SKM-1 treated with dmso at 0.1 percent for 144 hours (cell line): Measurements from ENCODE around the gene DMWD.

Experiments used
- DNase-seq: peaks from one replicate; lab custom pipeline; 2025; ENCODE audit not compliant: unreplicated experiment; lab: John Stamatoyannopoulos, UW

The DMWD gene

DNA sequence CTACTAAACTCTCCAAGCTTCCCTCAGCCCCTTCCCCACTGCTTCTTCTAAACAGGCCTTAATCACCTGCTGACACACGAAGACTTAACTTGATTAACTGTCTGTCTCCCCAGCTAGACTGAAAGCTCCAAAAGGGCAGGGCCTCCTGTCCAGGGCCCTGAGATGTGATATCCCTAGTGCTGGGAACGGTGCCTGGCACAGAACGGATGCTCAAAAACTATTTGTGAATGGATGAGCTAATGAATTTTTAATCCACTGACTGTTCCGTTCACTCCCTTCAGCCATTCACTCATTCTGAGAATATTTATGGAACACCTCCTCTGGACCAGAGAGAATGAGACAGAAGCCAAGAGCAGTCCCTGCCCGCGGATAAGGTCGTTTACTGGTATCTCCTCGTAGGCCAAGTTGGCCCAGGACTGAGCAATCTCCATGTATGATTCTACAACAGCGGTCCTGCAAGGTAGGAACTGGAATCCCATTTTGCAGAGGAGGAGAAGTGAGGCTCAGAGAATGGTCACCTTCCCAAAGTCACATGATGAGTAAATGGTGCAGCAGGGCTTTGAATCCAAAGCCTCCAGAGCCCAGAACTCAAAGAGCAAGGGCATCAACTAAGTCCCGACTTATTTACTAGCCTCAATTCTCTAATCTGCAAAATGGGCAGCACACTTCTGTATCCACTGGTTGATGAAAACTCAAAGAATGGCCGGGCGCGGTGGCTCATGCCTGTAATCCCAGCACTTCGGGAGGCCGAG lies 3.4 kb downstream of the DMWD start:
- no peak for DNase-seq

DNA sequence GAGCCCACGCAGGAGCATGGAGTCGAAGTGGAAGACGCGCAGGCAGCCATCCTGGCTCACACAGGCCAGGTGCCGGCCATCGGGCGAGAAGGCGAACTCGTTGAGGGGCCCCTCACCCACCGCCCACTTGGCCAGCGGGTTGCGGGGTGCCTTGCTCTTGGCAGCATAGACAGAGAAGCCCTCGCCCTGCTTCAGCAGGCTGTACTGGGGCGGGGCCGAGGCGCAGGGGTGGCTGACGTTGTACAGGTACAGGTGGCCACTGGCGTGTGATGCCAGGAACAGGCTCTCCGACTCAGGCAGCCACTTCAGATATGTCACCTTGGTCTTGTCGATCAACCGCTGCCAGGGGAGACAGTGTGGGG lies 6.1 kb downstream of the DMWD start:
- DNase-seq, result no peak

DNA sequence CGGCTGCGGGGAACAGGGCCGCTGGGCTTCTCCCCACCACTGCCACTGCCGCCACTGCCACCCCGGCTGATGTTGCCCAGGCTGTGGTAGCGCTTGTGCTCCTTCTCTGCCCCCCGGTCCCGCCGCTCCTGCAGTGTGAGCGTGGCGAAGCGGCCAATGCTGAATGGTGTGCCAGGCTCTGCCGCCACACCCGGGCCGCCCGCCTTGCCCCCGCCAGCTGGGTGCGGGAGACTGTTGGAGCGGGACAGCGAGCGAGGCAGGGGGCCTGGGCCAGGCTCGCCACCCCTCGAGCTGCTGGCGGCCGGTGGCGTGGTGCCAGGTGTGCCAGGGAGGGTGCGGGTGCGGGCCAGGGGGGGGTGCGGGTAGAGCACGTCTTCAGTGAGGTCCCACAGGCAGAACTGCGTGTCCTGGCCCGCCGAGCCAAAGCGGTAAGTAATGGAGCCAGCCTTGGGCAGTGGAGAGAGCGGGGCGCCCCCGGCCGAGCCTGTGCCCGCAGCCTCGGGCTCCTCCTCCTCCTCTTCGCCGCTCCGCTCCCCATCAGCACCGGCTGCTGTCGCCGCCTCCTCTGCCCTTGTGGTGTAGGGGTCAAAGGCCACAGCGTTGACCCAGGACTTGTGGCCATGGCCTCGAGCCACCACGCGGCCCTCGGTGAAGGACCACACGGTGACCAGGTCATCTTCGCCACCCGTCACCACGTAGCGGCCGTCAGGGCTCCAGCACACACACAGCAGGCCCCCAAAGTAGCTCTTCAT lies 6.7 kb downstream of the DMWD start:
- DNase-seq, result no peak

DNA sequence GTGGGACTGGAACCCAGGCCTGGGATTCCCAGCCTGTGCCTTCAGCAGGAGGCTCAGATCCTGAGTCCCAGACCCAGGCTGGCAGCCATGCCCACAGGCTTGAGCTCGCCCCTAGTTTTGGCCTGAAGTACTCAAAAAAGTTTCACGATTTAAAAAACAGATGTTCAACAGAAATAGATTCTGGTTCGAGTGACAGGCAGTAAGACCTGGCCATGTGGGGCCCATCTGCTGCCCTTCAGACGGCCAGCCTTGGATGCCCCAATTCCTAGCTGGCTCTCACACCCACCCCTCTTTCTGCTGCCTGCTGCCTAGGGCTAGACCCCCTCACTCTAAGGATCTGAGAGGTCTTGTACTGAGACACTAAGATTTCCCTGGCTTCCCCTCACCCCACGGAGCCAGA lies 7.5 kb downstream of the DMWD start:
- DNase-seq, result no peak

DNA sequence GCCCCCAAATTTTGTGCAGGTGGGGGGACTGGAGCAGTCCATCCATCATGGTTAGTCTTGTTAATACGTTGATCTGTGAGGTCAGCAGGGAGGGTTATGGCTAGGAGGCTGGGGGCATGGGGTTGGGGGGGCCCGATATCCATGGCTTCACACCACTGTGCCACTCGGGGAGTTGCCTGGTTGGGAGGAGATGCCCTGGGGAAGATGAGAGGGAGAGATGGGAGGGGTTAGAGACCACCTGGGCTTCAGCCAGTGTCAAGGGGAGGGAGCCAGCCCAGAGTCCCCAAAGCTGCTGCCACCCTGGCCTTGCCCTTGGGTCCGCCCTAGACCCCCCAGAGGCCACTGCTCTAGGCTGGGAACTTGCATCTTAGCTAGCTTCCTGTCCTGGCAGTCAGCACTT lies 8.5 kb downstream of the DMWD start:
- no peak for DNase-seq

DNA sequence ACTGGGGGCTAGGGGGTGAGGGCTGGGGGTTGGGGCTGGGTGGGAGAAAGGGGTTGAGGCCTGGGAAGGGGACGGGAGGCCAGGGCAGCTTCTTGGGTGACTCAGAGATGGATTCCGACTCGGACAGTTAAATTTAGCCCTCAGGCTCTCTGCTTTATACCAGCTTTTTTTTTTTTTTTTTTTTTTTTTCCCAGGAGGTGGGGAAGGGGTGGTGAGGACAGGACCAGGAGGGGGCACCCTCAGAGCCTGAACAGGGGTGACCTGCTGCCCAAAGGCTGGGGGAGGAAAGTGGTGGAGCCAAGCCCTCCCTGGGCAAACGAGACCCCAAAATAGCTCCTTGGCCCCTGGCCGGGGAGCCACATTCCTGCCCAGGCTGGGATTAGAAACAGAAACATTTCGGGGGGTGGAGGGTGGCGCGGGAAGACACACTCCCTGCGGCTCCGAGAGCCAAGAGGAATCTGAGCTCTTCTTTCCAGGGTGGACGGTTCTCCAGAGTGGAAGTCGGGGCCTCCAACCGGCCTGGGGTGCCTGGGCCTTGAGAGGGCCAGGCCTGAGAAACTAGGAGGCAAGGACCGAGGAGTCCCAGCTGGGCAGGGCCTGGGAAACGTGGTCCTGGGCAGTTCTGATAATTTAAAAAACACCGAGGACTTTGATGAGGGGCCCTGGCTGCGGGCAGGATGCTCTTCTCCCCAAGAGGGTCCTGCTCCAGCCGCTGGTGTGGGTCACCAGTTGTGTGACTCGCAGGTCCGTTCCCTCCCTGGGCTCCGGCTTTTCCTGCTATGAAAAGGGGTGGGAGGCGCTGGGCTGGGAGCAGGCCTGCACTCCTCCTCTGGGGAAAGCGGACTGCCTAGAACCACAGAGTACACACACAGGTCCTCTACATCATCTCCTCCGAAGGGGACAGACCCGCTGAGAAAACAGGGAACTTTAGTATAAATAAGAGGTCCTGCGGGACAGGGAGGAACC lies 9.5 kb downstream of the DMWD start:
- DNase-seq, result no peak

DNA sequence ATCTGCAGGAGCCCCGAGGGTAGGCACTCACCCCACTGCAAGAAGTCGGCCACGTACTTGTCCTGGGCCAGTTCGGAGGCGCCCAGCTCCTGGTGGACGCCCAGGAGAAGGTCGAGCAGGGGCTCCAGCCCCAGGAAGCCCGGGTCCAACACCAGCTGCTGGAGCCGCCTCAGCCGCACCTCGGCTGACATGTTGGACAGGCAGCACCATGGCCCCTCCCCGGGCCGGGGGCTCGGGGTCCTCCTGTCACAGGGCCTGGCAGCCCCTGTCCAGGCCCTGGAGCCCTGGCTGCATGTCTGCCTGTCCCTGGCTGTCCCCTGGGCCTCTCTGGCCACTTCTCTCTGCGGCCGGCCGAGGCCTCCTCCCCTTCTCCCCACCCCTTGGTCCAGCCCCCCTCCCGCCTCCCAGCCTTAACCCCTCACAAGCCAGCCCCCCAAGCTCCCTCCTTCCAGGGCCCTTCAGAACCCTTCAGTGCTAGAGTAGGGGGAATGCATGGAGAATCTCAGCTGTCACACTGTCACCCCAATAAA lies 10.4 kb downstream of the DMWD start, which contains the start of gene DMPK:
Gene DMPK (minus strand): TSS at position 329 of the 530 bp plus-strand sequence. CDS start 138 bp downstream, at position 191.
- DNase-seq, result no peak

DNA sequence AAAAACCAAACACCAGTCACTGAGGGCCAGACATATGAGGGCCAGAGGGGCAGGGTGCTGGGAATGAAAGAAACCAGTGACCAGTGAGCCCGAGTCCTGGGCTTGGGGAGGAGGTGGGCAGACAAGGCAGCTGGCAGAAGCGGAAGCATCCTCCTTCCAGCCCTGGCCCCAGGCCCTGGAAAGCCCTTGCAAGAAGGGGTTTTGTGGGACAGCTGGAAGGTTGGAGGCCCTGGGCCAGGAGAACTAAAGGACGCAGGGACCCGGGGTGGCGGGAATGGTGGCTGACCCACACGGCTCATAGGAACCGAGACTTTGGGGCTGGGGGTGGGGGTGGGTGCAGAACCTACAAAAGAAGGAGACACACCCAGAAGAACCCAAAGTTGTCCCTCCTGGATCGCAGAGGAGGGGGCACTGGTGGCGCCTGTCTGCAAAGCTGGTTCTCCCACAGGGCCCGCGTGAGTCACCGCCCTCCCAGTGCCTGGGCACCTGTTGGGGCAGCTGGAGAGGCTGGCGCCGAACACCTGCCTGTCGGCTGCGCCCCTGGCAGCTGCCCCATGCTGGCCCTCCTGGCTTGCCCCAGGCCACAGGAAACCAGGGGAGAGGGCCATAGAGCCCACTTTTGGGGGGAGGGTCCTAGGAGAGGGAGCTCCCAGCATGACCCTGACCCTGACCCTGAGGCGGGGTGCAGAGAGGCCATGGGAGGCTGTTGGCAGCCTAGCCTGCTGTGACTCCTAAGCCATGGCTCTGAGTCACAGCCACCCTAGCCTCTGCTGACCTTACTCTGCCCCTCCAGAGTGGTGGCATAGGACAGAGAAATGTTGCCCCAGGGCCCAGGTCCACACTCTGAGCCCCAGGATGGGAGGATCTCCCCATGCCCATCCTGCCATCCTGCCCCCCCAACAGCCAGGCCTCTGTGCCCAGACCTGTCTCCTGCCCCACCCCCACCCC lies 11.2 kb downstream of the DMWD start:
- no peak for DNase-seq

DNA sequence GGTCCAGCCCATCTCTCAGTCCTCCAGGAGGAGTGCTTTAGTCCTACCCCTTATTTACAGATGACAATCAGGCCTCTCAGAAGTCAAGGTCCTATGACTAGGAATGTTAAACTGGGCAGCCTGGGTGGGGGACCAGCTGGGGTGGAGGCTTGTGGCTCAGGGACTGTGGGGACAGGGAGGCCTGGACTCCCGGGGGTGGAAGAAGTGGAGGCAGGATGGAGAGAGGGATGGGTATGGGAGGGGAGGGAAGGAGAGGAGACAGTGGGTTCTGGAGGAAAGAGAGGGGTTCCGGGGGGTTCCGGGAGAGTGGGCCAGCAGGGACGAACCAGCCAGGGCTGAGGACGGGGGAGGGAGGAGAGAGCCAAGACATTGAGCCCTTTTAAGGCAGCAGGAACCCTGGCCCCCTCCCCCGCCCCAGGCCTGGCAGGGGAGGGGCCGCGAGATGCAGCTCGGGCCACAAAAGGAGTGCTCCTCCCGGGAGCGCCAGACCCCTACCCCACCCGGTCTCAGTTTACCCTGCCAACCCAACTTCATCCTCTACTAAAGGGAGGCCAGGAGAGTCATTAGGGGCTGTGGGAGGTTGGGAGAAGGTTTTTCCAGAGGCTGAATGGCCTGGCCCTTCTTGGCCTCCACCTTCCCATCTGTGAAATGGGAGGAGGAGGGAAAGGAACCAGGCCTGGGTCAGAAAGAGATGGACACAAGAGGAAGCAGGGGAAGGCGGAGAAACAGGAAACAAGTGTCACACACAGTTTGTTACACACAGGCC lies 12.0 kb downstream of the DMWD start:
- DNase-seq, result no peak

DNA sequence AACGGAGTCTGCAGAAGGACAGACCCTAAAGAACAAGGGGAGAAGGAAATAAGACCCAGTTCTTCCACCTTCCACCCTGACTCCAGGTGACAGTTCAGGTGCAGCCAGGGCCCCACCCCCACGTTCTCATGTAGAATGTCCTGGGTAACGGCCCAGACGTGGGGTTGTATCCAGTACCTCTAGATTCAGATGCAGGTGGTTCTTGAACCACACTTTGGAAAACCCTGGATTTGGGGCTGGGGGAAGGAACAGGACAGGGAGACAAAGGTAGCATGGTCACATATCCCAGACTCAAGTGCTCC lies 12.5 kb downstream of the DMWD start:
- no peak for DNase-seq

DNA sequence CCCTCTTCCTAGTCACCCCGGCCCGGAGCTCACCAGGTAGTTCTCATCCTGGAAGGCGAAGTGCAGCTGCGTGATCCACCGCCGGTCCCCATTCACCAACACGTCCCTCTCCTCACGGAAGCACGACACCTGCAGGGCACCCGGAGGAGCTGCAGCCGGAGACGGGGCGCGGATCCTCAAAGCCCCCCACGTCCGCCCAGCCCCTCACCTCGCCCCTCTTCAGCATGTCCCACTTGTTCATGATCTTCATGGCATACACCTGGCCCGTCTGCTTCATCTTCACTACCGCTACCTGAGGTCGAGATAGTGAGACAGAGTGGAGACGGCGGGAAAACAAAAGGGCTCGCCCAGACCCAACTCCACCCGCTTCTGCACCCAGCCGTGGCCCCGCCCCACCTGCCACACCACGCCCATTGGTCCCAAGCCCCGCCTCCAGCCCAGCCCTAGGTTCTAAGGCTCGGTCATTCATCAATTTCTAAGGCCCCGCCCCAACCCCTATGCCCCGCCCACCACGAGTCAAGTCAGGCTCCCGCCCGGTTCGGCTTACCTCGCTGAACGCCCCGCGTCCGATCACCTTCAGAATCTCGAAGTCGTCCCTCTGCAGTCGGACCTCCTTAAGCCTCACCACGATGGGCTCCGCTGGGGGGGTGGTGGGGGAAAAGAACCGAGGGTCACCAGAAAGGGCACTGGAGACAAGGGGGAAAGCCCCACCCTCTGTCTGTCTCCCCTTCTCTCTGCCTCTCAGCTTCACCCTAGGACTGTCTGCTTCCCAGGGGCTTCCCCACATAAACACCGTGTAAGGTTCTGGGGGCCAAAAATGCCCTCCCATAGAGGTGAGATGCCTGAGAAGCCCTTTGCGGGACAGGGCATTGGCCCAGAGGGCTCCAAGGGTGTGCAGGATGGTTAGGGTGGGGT lies 13.2 kb downstream of the DMWD start:
- no peak for DNase-seq

DNA sequence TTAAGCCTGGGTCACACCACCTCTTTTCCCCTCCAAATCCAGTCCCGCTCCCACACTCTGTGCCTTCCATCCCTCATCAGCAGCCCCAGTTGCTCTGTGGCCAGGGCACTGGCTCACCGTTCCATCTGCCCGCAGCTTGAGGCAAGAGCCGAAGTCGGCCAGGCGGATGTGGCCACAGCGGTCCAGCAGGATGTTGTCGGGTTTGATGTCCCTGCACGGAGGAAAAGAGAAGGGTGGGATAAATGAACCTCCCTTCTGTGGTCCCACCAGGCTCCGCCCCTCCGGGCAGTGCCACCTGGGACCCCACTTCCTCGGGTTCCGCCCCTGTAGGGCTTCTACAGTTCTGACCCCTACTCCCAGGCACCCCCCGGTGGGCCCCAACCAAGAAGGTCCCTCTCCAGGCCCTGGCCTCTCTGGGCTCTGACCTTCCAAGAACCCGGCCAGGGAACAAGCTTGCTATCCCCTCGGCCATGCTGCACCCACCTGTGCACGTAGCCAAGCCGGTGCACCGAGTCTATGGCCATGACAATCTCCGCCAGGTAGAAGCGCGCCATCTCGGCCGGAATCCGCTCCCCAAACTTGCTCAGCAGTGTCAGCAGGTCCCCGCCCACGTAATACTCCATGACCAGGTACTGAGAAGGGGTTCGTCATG lies 14.5 kb downstream of the DMWD start:
- DNase-seq, result no peak

DNA sequence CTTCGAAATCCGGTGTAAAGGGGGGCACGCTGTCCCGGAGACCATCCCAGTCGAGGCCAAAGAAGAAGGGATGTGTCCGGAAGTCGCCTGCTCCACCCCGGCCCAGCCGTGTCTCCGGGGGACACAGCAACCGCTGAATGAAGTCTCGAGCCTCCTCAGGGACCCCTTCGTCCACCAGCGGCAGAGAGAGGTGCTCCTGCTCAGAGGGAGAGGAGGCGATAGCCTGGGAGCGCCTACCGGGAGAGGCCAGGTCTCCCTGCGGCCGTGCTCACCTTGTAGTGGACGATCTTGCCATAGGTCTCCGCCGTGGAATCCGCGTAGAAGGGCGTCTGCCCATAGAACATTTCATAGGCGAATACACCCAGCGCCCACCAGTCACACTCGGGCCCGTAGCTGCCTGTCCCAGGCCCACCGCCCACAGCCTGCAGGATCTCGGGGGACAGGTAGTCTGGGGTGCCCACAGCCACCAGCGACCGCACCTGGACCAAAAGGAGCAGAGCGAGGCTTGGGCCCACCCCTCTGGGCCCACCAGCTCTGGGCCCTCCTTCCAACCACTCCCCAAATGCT lies 15.2 kb downstream of the DMWD start:
- DNase-seq, result no peak

DNA sequence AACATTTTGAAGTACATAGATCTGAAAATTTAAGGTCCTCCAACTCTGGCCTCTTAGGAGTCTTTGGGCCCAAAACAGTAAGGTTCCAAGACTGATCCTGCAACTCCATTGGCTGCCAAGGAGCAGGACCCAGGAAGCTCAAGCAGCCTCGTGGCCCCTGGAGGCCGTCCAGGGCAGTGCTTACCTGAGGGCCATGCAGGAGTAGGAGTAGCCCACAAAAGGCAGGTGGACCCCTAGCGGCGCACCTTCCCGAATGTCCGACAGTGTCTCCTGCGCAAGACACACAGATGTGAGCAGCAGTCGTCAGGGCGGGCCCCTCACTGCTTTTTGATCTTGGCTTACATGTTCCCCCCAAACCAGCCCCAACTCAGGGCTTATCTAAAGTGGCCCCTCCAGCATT lies 17.9 kb downstream of the DMWD start:
- no peak for DNase-seq

DNA sequence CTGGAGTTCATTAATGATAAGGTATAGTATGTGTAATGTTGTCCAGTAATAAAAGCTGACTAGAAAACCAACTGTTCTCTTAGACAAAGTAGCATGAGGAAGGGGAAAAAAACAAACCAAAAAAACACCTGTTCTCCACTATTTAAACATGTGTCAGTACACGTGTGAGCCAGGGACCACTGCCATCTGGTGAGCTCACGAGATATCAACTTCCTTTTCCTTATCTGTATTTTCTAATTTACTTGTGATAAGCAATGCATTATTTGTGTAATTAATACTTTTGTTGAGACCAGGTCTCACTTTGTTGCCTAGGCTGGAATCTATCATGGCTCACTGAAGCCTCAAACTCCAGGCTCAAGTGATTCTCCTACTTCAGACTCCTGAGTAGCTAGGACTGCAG lies 19.3 kb downstream of the DMWD start:
- no peak for DNase-seq

DNA sequence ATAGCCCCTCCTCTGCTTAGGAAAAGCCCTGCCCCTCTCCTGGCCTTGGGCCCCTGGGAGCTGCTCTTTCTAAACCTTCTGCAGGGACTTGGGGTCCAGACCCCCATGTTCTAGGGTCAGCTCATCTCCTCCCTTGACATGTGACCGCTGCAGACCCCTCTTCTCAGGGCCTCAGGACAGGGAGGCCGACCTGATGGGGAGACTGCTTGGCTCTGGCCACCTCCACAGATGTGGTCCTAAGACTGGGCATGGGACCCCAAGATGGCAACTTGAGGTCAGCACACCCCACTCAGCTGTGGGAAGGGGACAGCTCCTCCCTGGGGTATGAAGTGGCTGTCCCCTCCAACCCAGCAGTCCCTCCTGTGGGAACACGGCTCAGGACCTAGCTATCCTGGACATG lies 19.7 kb downstream of the DMWD start:
- no peak for DNase-seq

DNA sequence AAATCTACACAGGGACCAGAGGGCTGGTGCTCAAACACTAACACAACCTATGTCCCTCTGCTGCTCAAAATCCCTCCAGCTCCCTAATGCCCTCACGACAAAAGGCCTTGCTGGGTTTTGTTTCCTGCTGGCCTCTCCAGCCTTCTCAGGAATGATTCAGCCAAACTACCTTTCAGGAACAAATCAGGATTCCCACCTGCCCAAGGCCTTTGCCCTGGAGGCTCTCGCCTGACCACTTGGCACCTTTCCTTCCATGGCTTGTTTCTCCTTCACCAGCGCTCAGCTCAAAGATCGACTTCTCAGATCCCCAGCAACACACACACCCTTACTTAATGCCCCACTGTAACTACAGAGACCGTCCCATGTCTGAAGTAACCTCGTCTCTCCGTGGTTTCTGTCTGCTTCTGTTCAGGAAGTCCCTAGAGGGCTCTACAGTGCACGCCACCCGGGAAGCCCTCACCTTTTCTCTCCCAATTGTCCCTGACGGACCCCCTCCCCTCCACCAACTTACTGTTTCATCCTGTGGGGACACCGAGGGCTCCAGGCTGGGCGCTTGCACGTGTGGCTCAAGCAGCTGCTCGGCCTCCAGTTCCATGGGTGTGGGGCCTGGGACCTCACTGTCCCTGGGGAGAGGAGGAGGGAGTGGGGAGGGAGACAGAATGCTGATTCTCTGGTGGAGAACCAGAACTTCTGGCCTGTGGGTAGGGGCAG lies 20.4 kb downstream of the DMWD start:
- no peak for DNase-seq
